Measurements from ENCODE around the gene ATP8A2.

- TF ChIP-seq CTCF (IDR thresholded peaks at IDR 0.05), result no peak
- no peak for TF ChIP-seq USF2 (CRISPR knock-in tag; IDR thresholded peaks at IDR 0.05)
Measured at GRCh38 chr13:25901460-25902376, 529.9 kb downstream of the ATP8A2 start.

Data from WTC11 (cell line).